SK-N-SH (cell line): ENCODE measurements around the gene TNNT3. TPM values are rescaled to one million over a fixed set of nuclear protein-coding genes. Genes with fewer than 3 reads are reported as not detected.

Source experiments
- CTCF ChIA-PET: fragments of 300-600, 350-600 bp; formaldehyde crosslinking; extraction: SDS; loops from one replicate; lab custom pipeline; 2021; lab: Yijun Ruan, JAX
- POLR2A ChIA-PET: fragments of 350-600 bp; sonication (Branson Sonifier 250); formaldehyde crosslinking; extraction: SDS; loops from one replicate; lab custom pipeline; 2020; ENCODE audit warnings: antibody characterized with exemption, inconsistent platforms; lab: Yijun Ruan, JAX
- DNase-seq: peaks from one replicate; pipeline ENCODE4 v3.0.0; 2012
- H2AFZ ChIP-seq: fragments of 200-600 bp; sonication (generic); 2 replicates; pipeline ENCODE4 v1.8.1; 2016; ENCODE audit warnings: antibody characterized with exemption, mild to moderate bottlenecking, low read depth
- H3F3A ChIP-seq: fragments of 200-600 bp; sonication (generic); replicated peaks from 2 replicates; pipeline ENCODE3; 2016; ENCODE audit warnings: antibody characterized with exemption, mild to moderate bottlenecking; ENCODE audit not compliant: insufficient read depth
- H3K27ac ChIP-seq, 2 experiments: fragments of 200-500 bp in 1 of 2; fragments of 200-600 bp in 1 of 2; sonication (Bioruptor generic) in 1 of 2; sonication (generic), shearing (Covaris generic) in 1 of 2; 2 replicates each; pipeline versions ENCODE4 v1.5.1 to v1.6.1; 2014 to 2016; ENCODE audit warnings: low read depth in 2 of 2, inconsistent platforms in 1 of 2, low read length in 1 of 2, mild to moderate bottlenecking in 1 of 2, mixed read lengths in 1 of 2
- H3K27me3 ChIP-seq: fragments of 200-600 bp; sonication (generic), shearing (Covaris generic); 2 replicates; pipeline ENCODE4 v1.6.1; 2016; ENCODE audit warnings: mixed run types; ENCODE audit not compliant: insufficient read depth
- H3K36me3 ChIP-seq, 2 experiments: fragments of 200-500 bp in 1 of 2; fragments of 200-600 bp in 1 of 2; sonication (Bioruptor generic) in 1 of 2; sonication (generic) in 1 of 2; replicated peaks in 1 of 2; 2 replicates each; pipeline versions ENCODE3 to v1.5.1; 2014 to 2016; ENCODE audit warnings: low read length in 1 of 2, mild to moderate bottlenecking in 1 of 2; ENCODE audit not compliant: insufficient read depth in 2 of 2, control insufficient read depth in 1 of 2
- H3K4me1 ChIP-seq, 2 experiments: fragments of 200-500 bp in 1 of 2; fragments of 200-600 bp in 1 of 2; sonication (Bioruptor generic) in 1 of 2; sonication (generic), shearing (Covaris generic) in 1 of 2; 2 replicates each; pipeline versions ENCODE4 v1.5.1 to v1.6.1; 2014 to 2016; ENCODE audit warnings: low read depth in 1 of 2, low read length in 1 of 2, mixed run types in 1 of 2; ENCODE audit not compliant: insufficient read depth in 2 of 2, control insufficient read depth in 1 of 2
- H3K4me2 ChIP-seq: fragments of 200-600 bp; sonication (generic), shearing (Covaris generic); 2 replicates; pipeline ENCODE4 v1.6.1; 2017; ENCODE audit warnings: mixed run types
- H3K4me3 ChIP-seq, 2 experiments: fragments of 200-500 bp in 1 of 2; fragments of 200-600 bp in 1 of 2; sonication (Bioruptor generic) in 1 of 2; sonication (generic), shearing (Covaris generic) in 1 of 2; 2 replicates each; pipeline versions ENCODE4 v1.5.1 to v1.8.1; 2014 to 2016; ENCODE audit warnings: low read depth in 2 of 2, inconsistent platforms in 1 of 2, low read length in 1 of 2, mild to moderate bottlenecking in 1 of 2, mixed read lengths in 1 of 2, moderate library complexity in 1 of 2
- H3K79me2 ChIP-seq: fragments of 200-600 bp; sonication (generic); 2 replicates; pipeline ENCODE4 v1.8.1; 2017; ENCODE audit warnings: mild to moderate bottlenecking; ENCODE audit not compliant: insufficient read depth
- H3K9ac ChIP-seq: fragments of 200-600 bp; sonication (generic); 2 replicates; pipeline ENCODE4 v1.6.1; 2017; ENCODE audit warnings: mixed run types
- H3K9me2 ChIP-seq: fragments of 200-600 bp; sonication (generic); 2 replicates; pipeline ENCODE4 v1.6.1; 2017; ENCODE audit warnings: mixed run types
- H3K9me3 ChIP-seq: fragments of 200-600 bp; sonication (generic); 2 replicates; pipeline ENCODE4 v1.6.1; 2017; ENCODE audit warnings: mixed run types, mild to moderate bottlenecking, moderate library complexity
- H4K20me1 ChIP-seq: fragments of 200-600 bp; sonication (generic); 2 replicates; pipeline ENCODE4 v1.6.1; 2017; ENCODE audit warnings: mild to moderate bottlenecking, mixed run types; ENCODE audit not compliant: insufficient read depth
- CTCF ChIP-seq: fragments of 200-600 bp; sonication (generic); IDR thresholded peaks from 2 replicates; pipeline ENCODE4 v1.6.1; 2017; ENCODE audit warnings: antibody characterized with exemption, mild to moderate bottlenecking, moderate library complexity
- EP300 ChIP-seq, 2 experiments: IDR thresholded peaks; 2 replicates each; pipeline versions ENCODE4 v1.4.0 to v1.6.1; 2012; ENCODE audit warnings: borderline replicate concordance in 1 of 2, low read depth in 1 of 2, low read length in 1 of 2
- EZH2phosphoT487 ChIP-seq: fragments of 200-600 bp; sonication (generic); IDR thresholded peaks from 2 replicates; pipeline ENCODE4 v1.6.1; 2017; ENCODE audit warnings: low read depth, mixed run types, mild to moderate bottlenecking, antibody characterized with exemption, moderate library complexity, borderline replicate concordance
- FOXJ3 ChIP-seq: sonication (generic); formaldehyde crosslinking; IDR thresholded peaks from 2 replicates; pipeline ENCODE4 v1.5.1; 2020; ENCODE audit warnings: mild to moderate bottlenecking, missing genetic modification reagents
- FOXM1 ChIP-seq: IDR thresholded peaks from 2 replicates; pipeline ENCODE4 v1.4.0; 2012; ENCODE audit warnings: low read depth, mild to moderate bottlenecking
- GABPA ChIP-seq: IDR thresholded peaks from 2 replicates; pipeline ENCODE4 v1.4.0; 2012; ENCODE audit warnings: low read depth, mild to moderate bottlenecking
- GATA2 ChIP-seq: sonication (generic); formaldehyde crosslinking; IDR thresholded peaks from 2 replicates; pipeline ENCODE4 v1.5.0; 2020; ENCODE audit warnings: mild to moderate bottlenecking, missing genetic modification reagents
- JUND ChIP-seq: IDR thresholded peaks from 2 replicates; pipeline ENCODE4 v1.4.0; 2012
- MAX ChIP-seq: IDR thresholded peaks from 2 replicates; pipeline ENCODE4 v1.4.0; 2012; ENCODE audit warnings: low read depth
- MEF2A ChIP-seq: IDR thresholded peaks from 2 replicates; pipeline ENCODE4 v1.4.0; 2012; ENCODE audit warnings: low read depth, borderline replicate concordance
- NFIC ChIP-seq: IDR thresholded peaks from 2 replicates; pipeline ENCODE4 v1.4.0; 2012; ENCODE audit warnings: borderline replicate concordance
- NRF1 ChIP-seq: IDR thresholded peaks from 2 replicates; pipeline ENCODE4 v1.6.1; 2012; ENCODE audit warnings: low read depth, mild to moderate bottlenecking, low read length
- POLR2AphosphoS5 ChIP-seq: IDR thresholded peaks from 2 replicates; pipeline ENCODE4 v1.6.1; 2012; ENCODE audit warnings: low read depth, low read length
- RCOR1 ChIP-seq: fragments of 150-350 bp; IDR thresholded peaks from 2 replicates; pipeline ENCODE4 v1.6.1; 2017; ENCODE audit warnings: antibody characterized with exemption, low read length
- RXRA ChIP-seq: IDR thresholded peaks from 2 replicates; pipeline ENCODE4 v1.4.0; 2012; ENCODE audit warnings: low read depth, mild to moderate bottlenecking, borderline replicate concordance
- SIN3A ChIP-seq: IDR thresholded peaks from 2 replicates; pipeline ENCODE4 v1.6.1; 2012; ENCODE audit warnings: low read depth, mild to moderate bottlenecking, low read length, moderate library complexity, borderline replicate concordance
- TCF12 ChIP-seq: IDR thresholded peaks from 2 replicates; pipeline ENCODE4 v1.4.0; 2012
- USF1 ChIP-seq: IDR thresholded peaks from 2 replicates; pipeline ENCODE4 v1.4.0; 2012; ENCODE audit warnings: low read depth, borderline replicate concordance
- USF2 ChIP-seq: fragments of 150-350 bp; IDR thresholded peaks from 2 replicates; pipeline ENCODE4 v1.6.1; 2017; ENCODE audit warnings: antibody characterized with exemption, low read length, low read depth, borderline replicate concordance
- YY1 ChIP-seq: IDR thresholded peaks from 2 replicates; pipeline ENCODE4 v1.4.0; 2012; ENCODE audit warnings: low read depth, mild to moderate bottlenecking
- ZBTB33 ChIP-seq: IDR thresholded peaks from 2 replicates; pipeline ENCODE4 v1.4.0; 2012; ENCODE audit warnings: low read depth, borderline replicate concordance
- WGBS: methylation state at CpG from one replicate; pipeline ENCODE4 v1.1.6; 2017; ENCODE audit warnings: low lambda C conversion rate; 5-methylcytosine and 5-hydroxymethylcytosine counted together
- polyA plus RNA-seq, 3 experiments: library from polyadenylated mRNA; depleted of rRNA; stranded (reverse); fragments of >200 nt; gene quantifications; 2 replicates each; pipeline ENCODE4 v1.2.3, GENCODE V29; 2012

TNNT3 gene
- polyA plus RNA-seq, 1 of the 3 experiments (the other 2 are of a cell fraction), result not detected

- TF ChIP-seq USF2 (no peak), RXRA (no peak), FOXM1 (no peak), GATA2 (no peak), TCF12 (no peak), JUND (no peak), NFIC (no peak)
Measured at GRCh38 chr11:1879941-1880720, 39.4 kb upstream of the TNNT3 start (continued).

- POLR2A ChIA-PET, result interaction anchor here (3.3 kb wide), 1 partner anchor 116 kb away, joined by 20 read pairs; the partner anchor contains the start of gene H19
- CTCF ChIA-PET, result interaction anchor here (0.6 to 4.8 kb wide), 10 partner anchors 34 to 271 kb away, joined by 3 to 179 read pairs (median 18); partner anchors contain the start of genes MRPL23, TNNI2 and TNNT3
Measured at GRCh38 chr11:1880746-1881441, 38.6 kb upstream of the TNNT3 start.

More at GRCh38 chr11:1880746-1881441, 38.6 kb upstream of the TNNT3 start:
- WGBS, result no CpG with 5 or more reads among the region's 9 CpGs
- H3F3A ChIP-seq, result no peaks in the 10 kb centered on the region
- H4K20me1 ChIP-seq, result no peaks in the 10 kb centered on the region
- no peaks in the 10 kb centered on the region for H3K79me2 ChIP-seq
- peak; percentile 23 for DNase-seq
- no peak for TF ChIP-seq SIN3A
- TF ChIP-seq FOXJ3 (CRISPR knock-in tag), result no peak
- TF ChIP-seq RCOR1, result no peak
- TF ChIP-seq POLR2AphosphoS5, result no peak
- TF ChIP-seq USF1, result no peak
- no peak for TF ChIP-seq RXRA
- no peak for TF ChIP-seq YY1
- TF ChIP-seq EP300 (IDR thresholded peaks at IDR 0.05; ENCODE audit: borderline replicate concordance in 1 of 2, low read depth in 1 of 2, low read length in 1 of 2), result no peak
- no peak for TF ChIP-seq TCF12
- no peak for TF ChIP-seq GABPA
- no peak for TF ChIP-seq NFIC
- TF ChIP-seq CTCF, result no peak
- TF ChIP-seq GATA2, result no peak
- no peak for TF ChIP-seq NRF1
- TF ChIP-seq MAX, result no peak
- TF ChIP-seq MEF2A, result no peak
- TF ChIP-seq EZH2phosphoT487, result no peak
- TF ChIP-seq ZBTB33, result no peak
- no peak overlapping the region; a peak in 1 of 4 replicates for H3K27ac ChIP-seq
- H3K9ac ChIP-seq, result no peak overlapping the region
- H3K4me1 ChIP-seq, result peaks cover 0 to 35% of the 10 kb centered on the region in 2 experiments; a peak in 2 of 4 replicates
- no peaks in the 10 kb centered on the region for H3K9me3 ChIP-seq
- no peaks in the 10 kb centered on the region for H3K27me3 ChIP-seq
- H3K4me3 ChIP-seq, result no peak overlapping the region
- no peaks in the 10 kb centered on the region for H3K36me3 ChIP-seq
- no peaks in the 10 kb centered on the region for H3K9me2 ChIP-seq
- no peak overlapping the region for H3K4me2 ChIP-seq
- no peak overlapping the region for H2AFZ ChIP-seq
